ENCODE measurements around the gene GRSF1. TPM values are rescaled to one million over a fixed set of nuclear protein-coding genes. Genes with fewer than 3 reads are reported as not detected.

GRSF1 gene
- total RNA-seq, 1 experiment from 2014 or later = 76.1 TPM

- no peak for TF ChIP-seq CTCF (IDR thresholded peaks at IDR 0.05; ENCODE audit: insufficient read depth in 1 of 2, low read depth in 1 of 2, low read length in 1 of 2, severe bottlenecking in 1 of 2, unreplicated experiment in 1 of 2)
- H3K4me3 Mint-ChIP-seq (ENCODE audit: unreplicated experiment) = no peak overlapping the region
- no peaks in the 10 kb centered on the region for H3K27me3 ChIP-seq (replicated peaks; ENCODE audit: control insufficient read depth, insufficient read depth, low read length)
- BruUV-seq (replicated peaks) = no TSS peak
- no peaks in the 10 kb centered on the region for H3K9me3 ChIP-seq
- no peaks in the 10 kb centered on the region for H3K9me3 Mint-ChIP-seq (ENCODE audit: unreplicated experiment)
- ChIA-PET CTCF (no interaction called here), POLR2A (no interaction called here)
- H3K27ac Mint-ChIP-seq (ENCODE audit: unreplicated experiment) = no peak overlapping the region
- intact Hi-C loops (cut with micrococcal nuclease; ENCODE audit: unreplicated experiment) = no loop called here
- H3K27me3 Mint-ChIP-seq (ENCODE audit: insufficient read depth, unreplicated experiment) = no peaks in the 10 kb centered on the region
- no peak for DNase-seq
- no peak overlapping the region for H3K4me3 ChIP-seq (ENCODE audit: low read depth, low read length)
- H3K4me1 Mint-ChIP-seq (ENCODE audit: low read depth, unreplicated experiment) = no peaks in the 10 kb centered on the region
- no peaks in the 10 kb centered on the region for H3K4me1 ChIP-seq
- peaks cover 25% of the 10 kb centered on the region for H3K36me3 Mint-ChIP-seq (ENCODE audit: insufficient read depth, unreplicated experiment)
- no peaks in the 10 kb centered on the region for H3K36me3 ChIP-seq (ENCODE audit: control insufficient read depth, insufficient read depth, low read length)
Measured at GRCh38 chr4:70816894-70817293, 22.8 kb downstream of the GRSF1 start.

GRCh38 chr4:70815370-70815769 is 24.3 kb downstream of the GRSF1 start:
- H3K9me3 ChIP-seq = no peaks in the 10 kb centered on the region
- H3K4me1 Mint-ChIP-seq (ENCODE audit: low read depth, unreplicated experiment) = no peaks in the 10 kb centered on the region

GRCh38 chr4:70808151-70808550 is 31.5 kb downstream of the GRSF1 start:
- Histone ChIP-seq H3K4me1 (no peaks in the 10 kb centered on the region), H3K36me3 (ENCODE audit: control insufficient read depth, insufficient read depth, low read length) (no peaks in the 10 kb centered on the region), H3K9me3 (no peaks in the 10 kb centered on the region), H3K4me3 (ENCODE audit: low read depth, low read length) (no peak overlapping the region), H3K27me3 (replicated peaks; ENCODE audit: control insufficient read depth, insufficient read depth, low read length) (no peaks in the 10 kb centered on the region)
- no TSS peak for BruUV-seq (replicated peaks)
- no peaks in the 10 kb centered on the region for H3K4me1 Mint-ChIP-seq (ENCODE audit: low read depth, unreplicated experiment)
- ChIA-PET CTCF (no interaction called here), POLR2A (no interaction called here)
- intact Hi-C loops (cut with micrococcal nuclease; ENCODE audit: unreplicated experiment) = no loop called here
- no peak for DNase-seq
- H3K36me3 Mint-ChIP-seq (ENCODE audit: insufficient read depth, unreplicated experiment) = no peaks in the 10 kb centered on the region
- no peak overlapping the region for H3K4me3 Mint-ChIP-seq (ENCODE audit: unreplicated experiment)
- H3K27ac Mint-ChIP-seq (ENCODE audit: unreplicated experiment) = no peak overlapping the region
- no peak for TF ChIP-seq CTCF (IDR thresholded peaks at IDR 0.05; ENCODE audit: insufficient read depth in 1 of 2, low read depth in 1 of 2, low read length in 1 of 2, severe bottlenecking in 1 of 2, unreplicated experiment in 1 of 2)
- H3K27me3 Mint-ChIP-seq (ENCODE audit: insufficient read depth, unreplicated experiment) = no peaks in the 10 kb centered on the region
- no peaks in the 10 kb centered on the region for H3K9me3 Mint-ChIP-seq (ENCODE audit: unreplicated experiment)

More at GRCh38 chr4:70815370-70815769, 24.3 kb downstream of the GRSF1 start:
- POLR2A ChIA-PET = no interaction called here
- no peak for DNase-seq
- H3K9me3 Mint-ChIP-seq (ENCODE audit: unreplicated experiment) = no peaks in the 10 kb centered on the region
- CTCF ChIA-PET = no interaction called here
- H3K36me3 ChIP-seq (ENCODE audit: control insufficient read depth, insufficient read depth, low read length) = no peaks in the 10 kb centered on the region
- H3K27me3 ChIP-seq (replicated peaks; ENCODE audit: control insufficient read depth, insufficient read depth, low read length) = no peaks in the 10 kb centered on the region
- TF ChIP-seq CTCF (IDR thresholded peaks at IDR 0.05; ENCODE audit: insufficient read depth in 1 of 2, low read depth in 1 of 2, low read length in 1 of 2, severe bottlenecking in 1 of 2, unreplicated experiment in 1 of 2) = no peak
- peaks cover 19% of the 10 kb centered on the region for H3K36me3 Mint-ChIP-seq (ENCODE audit: insufficient read depth, unreplicated experiment)
- intact Hi-C loops (cut with micrococcal nuclease; ENCODE audit: unreplicated experiment) = no loop called here
- H3K27me3 Mint-ChIP-seq (ENCODE audit: insufficient read depth, unreplicated experiment) = no peaks in the 10 kb centered on the region
- no peak overlapping the region for H3K4me3 Mint-ChIP-seq (ENCODE audit: unreplicated experiment)
- no TSS peak for BruUV-seq (replicated peaks)
- H3K27ac Mint-ChIP-seq (ENCODE audit: unreplicated experiment) = no peak overlapping the region
- no peak overlapping the region for H3K4me3 ChIP-seq (ENCODE audit: low read depth, low read length)
- H3K4me1 ChIP-seq = no peaks in the 10 kb centered on the region
